GM18867 (cell line): ENCODE data around the gene MSI2.

Source experiments
- ATAC-seq: cut with Tn5 transposase; IDR thresholded peaks from one replicate; pipeline ENCODE4 v1.9.1; 2021; ENCODE audit warnings: mild to moderate bottlenecking, moderate library complexity; ENCODE audit not compliant: unreplicated experiment

The MSI2 gene

DNA sequence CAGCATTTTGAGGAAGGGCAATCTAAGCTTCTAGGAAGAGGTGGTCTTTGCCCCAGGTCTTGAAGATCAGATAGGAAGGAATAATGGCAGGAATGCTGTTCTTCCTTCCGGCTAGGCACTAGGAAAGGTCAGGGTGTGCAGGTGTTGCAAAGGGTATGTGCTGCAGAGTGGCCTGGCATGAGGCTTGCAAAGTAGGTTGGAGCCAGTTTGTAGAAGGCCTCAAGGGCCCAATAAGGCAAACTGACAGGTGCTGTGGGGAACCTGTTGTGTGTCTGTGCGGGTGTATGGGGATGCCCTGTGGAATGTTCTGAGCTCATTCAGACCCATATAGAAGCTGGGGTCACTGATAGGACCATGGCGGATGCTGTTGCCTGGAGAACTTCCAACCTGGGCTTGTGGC lies 12.7 kb downstream of the MSI2 start:
- ATAC-seq: no peak

DNA sequence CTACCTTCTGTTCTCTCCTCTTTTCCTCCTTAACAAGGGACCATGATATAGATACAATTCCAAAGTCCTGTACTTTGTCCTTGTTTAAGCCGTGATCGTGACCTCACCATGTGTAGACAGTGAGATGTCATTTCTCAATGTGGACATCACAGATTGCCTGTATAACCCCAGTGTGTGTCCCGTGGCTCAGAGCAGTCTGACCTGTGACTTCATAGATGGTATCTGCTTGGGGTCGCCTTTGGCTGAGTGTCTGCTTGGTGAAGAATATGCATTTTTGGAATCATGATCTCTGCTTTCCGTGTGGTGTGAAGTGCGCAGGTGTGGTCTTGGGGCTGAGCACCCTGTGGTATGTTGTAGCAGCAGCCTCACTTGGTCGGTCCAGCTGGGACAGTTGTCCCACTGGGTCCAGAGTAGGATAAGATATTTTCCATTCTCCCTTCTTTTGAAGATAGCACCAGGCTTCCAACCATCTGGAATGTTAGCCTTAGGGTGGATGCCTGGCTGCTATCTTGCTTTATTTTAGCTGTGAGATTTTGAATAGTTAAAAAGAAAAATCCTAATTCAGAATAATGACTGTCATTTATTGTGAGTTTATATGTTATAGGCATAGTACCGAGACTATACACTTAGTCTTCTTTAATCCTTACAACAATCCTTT lies 13.4 kb downstream of the MSI2 start:
- no peak for ATAC-seq

DNA sequence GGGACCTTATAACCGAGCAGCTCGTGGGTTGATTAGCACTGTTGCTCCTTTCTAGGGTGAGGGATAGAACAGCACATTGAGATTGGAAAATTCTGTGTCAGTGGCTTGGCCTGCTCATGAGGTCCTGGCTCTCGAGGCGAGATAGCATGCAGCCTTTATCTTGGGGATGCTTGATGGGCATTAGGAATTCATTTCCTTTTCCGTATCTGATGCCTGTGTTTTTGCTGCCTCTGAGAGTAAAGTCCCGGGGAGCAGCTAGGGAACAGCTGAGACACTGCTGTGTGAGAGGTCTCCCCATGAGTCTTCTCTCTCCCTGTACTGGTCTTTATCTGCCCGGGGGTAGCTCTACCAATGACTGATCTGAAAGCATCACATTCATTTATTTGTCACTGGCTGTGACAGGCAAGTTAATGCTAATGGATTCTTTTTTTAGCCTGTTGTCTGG lies 14.5 kb downstream of the MSI2 start:
- no peak for ATAC-seq

DNA sequence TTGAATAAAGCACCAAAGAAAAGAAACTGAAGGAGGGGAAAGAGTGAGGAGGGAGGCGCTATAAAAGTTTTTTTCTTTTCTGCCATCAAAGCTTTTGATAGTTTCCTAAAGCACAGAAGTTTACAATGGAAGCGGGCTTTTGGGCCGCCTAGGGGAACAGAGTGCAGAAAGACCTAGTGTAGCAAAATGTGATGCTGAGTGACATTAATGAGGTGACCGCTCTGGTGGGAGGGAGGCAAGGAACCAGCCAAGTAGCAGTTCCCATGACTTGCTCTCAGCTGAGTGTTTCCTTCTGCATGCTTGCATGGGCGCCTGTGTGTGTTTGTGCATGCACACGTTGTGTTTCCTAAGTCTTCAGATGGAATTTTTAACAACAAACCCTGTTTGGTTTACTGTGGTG lies 15.5 kb downstream of the MSI2 start:
- ATAC-seq: no peak

DNA sequence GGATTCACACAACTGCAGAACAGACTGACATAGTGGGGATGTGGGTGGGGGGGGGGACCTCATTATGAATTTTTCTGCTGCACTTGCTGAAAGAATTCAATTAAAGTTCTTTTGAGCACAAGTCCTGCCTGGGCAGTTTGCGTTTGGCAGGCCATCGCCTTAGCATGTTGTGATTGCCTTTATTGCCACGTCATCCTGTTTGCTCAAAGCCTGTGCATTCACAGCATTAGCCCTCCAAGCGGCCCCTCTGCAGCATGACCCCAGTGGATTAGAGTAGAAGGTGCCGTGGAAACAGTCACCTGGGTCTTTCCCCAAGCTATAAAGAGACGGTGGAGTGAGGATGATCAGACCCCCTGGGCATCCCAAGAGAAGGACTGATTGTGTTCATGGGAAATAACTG lies 17.2 kb downstream of the MSI2 start:
- no peak for ATAC-seq

DNA sequence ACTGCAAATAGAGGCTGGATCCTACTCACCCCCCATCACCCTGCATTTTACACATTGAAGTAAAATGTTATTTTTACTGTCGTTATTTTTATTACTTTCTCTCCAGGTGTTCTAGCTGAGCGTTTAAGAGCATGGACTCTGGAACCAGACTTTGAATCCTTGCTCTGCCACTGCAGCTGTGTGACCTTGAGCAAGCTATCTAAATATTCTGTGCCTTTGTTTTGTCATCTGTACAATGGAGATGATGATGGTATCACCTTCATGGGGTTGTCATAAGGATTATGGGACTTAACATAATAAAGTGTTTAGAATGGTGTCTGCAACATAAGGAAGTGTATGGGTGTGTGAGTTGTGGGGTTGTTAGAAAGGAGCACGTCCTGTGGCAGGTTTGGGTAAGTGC lies 17.8 kb downstream of the MSI2 start:
- ATAC-seq: no peak

DNA sequence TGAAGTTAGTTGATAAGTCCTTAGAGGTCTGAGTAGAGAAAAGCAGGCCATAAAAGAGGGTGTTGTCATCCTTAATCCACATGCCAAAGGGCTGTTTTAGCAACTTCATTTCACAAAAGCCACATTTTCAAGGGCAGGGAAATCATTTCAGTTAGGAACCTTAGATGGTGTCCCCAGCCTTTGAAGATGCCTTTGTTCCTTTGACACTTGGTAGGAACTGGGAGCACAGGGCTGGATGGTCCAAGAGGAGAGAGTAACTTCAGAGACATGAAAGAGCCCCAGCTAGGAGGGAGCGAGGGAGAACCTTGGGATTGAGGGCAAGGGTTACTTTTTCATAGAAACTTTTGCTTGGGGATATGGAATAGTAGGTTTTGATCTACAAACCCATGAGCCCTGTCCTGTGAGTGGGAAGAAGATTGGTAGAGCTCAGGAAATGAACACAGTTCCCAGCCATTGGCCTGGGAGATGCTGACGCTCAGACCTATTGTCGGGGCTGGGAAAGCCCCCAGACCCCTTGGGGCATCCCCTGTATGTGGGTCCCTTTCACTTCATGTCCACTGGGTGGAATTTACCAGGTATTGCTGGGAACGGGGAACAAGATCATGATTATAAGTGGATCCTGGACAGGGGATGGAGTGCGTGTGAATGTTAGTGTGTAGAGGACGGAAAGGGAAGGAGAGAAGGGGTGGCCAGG lies 18.9 kb downstream of the MSI2 start:
- no peak for ATAC-seq

DNA sequence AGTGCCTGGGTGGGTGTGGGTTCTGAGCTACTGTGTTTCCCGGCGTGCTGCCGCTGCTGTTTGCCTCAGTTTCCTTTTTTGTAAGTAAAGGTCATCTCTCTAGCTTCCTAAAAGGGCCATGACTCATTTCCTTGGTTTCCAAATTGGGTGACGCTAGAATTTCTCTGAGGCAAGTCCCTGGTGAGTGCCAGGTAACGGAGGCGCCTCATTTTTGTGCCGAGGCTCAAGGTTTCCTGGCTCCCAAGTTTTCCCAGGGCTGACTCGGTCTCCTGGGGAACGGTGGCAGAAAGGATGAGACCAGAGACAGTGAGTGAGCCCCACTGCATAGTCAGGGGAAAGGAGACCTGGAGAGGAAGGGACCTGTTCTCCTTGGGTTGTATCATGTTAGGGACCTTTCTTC lies 20.3 kb downstream of the MSI2 start:
- no peak for ATAC-seq

DNA sequence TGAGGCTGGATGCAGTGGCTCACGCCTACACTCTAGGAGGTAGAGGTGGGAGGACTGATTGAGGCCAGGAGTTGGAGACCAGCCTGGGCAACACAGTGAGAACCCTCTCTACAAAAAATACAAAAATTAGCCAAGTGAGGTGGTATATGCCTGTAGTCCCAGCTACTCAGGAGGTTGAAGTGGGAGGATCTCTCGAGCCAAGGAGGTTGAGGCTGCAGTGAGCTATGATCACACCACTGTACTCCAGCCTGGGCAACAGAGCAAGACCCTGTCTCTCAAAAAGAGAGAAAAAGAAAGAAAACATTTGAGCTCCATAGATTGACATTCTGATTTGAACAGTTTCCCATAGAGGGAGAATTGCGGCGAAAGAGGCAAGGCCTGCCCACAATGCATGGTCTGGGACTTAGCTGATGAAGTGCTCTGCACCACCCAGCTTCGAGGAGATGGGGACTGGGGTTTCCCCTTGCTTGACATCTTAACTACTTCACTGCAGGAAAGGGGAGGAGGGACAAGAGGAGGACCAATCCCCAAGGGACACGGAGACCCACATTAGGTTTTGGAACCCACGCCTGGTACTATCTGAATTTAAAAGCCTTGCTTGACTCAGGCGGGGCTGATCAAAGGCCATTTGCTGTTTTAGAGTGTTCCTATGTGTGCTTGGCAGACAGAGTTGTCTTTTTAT lies 21.7 kb downstream of the MSI2 start:
- no peak for ATAC-seq

DNA sequence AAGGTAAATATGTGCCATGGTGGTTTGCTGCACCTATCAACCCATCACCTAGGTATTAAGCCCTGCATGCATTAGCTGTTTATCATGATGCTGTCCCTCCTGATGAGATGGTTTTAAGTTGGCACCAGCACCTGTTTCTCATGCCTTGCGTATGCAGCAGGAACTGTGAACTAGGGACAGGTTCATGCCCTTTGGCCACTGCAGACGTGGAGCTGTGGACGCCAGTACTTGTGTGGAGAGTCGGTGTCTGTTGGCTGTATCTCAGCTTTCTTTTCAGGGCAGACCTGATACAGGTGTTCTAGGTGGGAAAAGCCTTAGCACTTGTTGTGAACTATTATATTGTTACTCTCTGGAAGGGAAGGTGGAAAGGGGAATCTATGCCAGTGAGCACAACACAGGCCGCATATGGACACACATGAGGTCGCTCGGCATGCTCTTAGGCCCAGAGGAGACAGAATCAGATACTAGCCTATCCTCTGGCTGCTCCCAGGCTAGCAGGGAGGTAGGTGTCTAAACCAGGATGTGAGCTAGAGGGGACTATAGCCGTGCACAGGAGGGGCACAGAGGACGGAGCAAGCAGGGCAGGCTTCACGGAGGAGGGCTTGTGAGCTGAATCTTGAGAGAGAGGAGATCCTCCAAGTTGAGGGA lies 22.5 kb downstream of the MSI2 start:
- no peak for ATAC-seq

DNA sequence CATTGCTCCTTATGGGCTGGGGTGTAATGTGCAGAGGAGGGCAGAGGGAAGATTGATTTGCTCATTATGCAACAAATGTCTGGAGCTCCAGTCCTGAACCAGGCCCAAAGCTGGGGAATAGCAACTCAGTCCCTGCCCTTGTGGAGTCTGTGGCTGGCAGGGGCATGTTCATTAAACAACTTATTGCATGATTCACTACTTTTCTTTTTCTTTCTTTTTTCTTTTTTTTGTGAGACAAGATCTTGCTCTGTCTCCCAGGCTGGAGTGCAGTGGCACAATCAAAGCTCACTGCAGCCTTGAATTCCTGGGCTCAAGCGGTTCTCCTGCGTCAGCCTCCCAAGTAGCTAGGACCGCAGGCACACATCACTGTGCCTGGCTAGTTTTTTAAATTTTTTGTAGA lies 23.1 kb downstream of the MSI2 start:
- ATAC-seq: no peak

DNA sequence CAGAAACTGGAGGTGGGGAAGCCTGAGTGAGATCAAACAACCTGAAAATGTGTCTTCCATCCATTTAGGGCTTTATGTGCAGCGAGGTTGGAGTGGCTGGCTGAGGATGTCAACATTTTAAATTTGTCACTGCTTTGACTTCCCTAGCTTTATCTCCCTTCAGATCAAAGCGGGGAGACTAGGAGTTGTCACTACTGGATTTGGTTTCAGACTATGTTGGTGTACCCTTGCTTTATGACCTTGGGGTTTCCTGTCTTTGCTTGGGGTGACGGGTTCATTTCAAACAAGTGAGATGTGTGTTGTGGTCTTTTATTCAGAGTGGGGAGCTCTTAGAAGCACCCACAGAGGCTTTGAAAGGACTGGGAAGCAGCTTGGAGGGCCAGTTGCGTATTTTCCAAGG lies 25.6 kb downstream of the MSI2 start:
- no peak for ATAC-seq

DNA sequence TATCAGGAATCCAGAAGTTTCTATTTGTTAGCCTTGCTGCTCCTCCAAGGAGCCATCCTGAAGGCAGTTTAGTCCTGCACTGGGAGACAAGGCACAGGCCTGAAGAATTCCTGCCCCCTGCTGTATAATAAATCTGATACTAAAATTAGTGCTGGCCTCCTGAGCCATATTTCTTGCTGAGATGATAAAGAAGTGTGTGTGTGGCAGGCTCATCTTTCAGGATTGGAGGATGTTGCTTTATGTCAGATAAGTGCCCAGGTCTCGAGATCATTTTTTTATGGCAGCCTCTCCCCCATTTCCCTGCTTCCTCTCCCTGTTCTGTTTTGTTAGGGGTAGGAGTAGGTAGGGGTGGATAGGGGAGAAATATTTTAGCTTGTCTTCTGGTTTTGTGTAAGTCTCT lies 26.0 kb downstream of the MSI2 start:
- no peak for ATAC-seq

DNA sequence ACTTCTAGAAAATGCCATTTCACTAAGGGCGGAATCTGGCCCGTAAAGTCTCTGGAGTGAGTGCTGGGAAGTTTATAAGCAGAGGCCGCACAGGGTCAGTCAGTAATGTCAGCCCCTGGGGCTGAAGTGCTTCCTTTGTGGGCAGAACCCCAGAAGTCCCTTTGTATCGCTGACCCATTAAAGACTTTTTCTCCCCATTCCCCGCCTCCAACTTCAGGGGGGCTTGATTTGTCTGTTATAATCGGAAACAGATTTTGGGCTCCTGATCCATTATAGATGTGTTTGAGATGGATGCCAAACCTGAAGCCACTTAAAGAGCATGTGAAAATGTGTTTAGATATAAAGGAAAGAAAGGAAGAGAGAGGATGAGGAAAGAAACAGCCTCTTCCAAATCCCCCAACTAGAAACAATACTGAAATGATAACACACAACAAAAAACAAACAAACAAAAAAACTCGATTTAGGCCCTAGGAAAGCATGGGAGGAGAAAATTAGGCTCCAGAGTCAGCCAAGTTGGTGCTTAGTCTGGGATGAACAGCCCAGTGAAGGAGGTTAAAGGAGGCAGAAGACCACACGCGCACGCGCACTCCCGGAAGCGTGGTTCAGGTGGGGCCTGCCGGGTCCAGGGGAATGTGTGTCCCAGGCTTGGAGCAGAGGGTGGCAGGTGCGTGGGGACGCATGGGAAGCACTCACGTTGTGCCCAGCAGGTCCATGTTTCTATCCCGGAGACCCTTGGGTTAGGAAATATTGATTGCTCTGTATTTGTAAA lies 27.1 kb downstream of the MSI2 start:
- no peak for ATAC-seq

DNA sequence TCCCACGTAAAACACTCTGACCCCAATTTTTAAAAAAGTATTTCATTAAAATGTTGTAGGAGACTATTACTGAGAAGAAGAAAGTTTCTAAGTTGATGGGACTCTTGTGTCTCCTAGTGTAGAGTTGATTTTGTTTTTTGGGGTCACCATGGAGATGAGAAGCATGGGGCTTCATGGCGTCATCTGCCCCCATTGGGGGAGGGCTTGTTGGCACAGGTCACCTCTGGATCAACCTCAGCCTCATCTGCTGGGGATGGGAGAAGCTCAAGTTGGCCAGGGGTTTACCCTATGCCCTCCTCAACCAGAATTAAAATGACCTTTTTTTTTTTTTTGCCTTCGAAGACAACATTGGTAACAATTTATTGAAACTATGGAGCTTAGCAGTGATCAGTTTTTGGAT lies 28.3 kb downstream of the MSI2 start:
- no peak for ATAC-seq

DNA sequence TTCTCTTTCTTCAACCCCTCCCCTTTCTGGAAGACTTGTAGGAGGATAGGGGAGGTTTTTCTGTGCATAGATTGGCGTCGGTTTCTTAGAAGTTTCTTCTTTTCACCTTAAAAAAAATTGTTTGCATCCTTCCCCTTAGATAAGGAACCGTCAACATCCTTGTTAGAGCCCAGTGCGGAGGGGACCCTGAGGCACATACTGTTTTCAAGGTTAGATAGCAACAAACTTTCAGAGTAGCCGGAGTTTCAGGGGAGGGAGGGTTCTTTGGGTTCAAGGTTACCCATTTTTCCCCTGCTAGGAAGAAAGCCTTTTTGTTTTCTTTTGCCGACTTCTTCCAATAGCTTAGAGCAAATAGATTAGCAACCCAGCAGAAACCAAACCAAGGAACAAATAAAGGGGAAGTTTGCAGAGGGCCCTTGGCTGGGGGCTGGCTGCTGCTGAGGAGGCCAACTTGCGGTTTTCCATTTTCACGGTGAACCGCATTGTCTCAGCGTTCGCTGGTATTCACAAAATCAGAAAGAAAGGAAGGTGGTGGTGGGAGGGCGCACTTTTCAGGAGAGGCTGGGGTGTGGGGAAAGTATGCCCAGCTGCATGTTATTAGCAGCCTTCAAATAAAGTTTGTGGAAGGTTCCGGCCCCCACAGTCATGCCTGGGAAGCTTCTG lies 28.8 kb downstream of the MSI2 start:
- no peak for ATAC-seq

DNA sequence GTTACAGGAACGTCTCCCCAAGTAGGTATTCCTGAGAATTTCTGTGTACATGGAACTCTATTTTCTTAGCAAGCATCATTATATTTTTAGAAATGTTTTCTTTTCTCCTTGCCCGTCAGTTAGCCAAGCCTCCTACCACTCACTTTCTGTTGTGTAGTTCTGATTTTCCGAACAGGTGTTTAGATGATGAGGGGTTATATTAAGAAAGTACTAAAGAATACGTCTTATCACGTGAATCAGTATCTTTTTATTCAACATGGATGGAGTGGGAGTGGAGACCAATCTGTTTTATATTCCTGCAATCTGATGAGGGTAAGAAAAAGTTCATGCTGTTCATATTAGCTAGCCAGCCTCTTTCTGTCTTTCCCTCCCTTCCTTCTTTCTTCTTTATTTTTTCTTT lies 29.4 kb downstream of the MSI2 start:
- ATAC-seq: no peak

DNA sequence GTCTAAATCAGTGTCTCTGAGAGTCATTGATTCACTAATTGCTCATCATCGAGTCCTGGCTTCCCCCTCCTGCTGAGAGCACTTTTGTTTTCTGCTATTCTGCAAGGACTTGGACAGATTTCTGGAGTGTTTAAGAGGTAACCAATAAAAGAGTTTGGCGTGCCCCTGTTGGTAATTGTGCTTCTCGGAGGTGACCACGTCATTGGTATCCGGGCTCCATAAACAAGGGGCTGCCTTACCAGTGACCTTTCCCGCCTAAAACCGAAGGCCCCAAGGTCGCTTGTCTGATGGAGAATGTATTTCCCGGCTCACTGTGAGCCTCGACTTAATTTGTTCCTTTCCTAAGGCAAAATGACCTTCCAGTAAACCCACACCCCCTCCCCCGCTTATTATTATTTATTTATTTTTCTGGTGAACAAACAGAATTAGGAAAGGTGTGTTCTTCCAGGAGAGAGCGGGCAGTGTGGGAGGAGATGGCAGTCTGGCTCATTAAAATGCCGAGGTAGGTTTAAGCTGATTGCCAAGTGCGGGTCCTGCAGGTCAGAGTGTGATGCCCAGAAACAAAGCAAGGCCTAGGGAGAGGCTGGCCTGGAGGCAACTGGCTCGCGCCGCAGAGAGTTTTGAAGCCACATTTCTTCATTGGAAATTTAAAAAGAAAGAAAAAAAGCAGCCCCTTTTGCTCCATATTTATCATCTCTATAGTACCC lies 30.2 kb downstream of the MSI2 start:
- no peak for ATAC-seq

DNA sequence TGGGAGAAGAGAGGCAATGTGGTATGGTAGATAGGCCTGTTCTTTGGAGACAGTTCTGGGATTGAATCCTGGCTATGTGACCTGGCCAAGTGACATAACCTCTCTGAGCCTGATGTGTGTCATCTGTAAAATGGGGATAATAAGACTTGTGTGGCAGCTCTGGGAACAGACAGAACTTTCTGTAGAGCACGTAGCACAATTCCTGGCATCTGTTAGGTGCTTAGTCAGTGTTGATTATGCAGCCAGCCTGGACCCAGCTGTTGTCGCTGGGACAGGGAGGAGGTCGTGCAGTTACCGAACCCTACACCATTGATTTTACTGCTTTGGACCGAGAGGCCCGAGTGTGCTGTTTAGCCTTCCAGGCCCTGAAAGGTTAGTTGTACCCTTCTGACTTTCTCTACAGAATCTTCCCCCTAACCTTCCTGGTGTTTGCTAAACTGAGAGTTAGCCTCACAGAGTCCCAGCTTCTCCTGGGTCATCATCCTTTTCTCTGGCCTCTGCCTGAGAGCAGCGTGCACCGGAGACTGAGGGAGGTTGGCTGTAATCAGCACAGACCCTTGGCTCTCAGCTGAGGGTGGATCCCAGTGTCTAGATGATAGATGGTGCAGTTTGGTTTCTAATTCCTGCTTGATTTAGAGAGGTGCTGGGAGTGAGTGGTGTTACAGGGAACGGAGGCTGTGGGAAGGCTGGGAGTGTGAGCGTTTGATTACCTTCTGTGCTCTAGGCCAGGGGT lies 31.9 kb downstream of the MSI2 start:
- no peak for ATAC-seq
